ENCODE data around the gene RDH13.

Gene RDH13

DNA sequence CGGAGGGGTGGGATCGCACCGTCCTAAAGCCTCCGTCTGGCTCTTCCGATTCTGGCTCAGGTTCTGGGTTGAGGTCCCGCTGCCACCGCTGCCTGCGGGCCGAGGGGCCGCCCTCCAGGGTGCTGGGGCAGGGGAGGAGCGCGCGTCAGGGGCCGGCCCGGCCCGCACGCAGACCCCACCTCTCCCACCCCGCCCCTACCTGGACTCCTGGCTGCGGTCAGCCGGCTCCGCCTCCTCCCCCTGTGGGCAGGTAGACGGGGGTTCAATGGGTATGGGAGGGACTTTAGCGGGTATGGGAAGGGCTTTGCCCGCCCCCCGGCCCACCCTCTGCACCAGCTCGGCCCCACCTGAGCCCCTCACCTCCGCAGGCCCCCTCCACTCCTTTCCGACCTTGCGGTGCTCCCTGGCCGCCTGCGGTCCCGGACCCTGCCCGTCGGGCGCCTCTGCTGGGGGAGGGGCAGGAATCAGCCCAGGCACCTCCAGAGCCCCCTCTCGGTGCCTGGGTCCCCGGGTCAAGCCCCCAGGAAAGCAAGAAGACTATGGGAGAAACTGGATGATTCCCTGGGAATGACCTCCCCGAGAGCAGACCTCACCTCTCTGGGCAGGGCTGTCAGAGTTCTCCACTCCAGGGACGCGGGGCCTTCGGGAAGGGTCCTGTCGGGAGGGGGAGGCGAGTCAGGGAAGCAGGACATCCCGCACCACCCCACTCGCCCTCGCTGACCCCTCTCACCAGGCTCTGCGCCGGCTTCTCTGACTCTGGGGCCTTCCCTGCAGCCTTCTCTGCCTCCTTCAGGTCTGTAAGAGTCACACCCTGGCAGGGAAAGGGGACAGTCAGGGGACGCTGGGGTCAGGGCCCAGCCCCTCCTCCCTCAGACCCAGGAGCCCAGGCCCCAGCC, 29.7 kb upstream of the RDH13 start:
- DNase-seq (ENCODE audit: low read depth in 2 of 2, low spot score in 1 of 2) = no peak

- DNase-seq (ENCODE audit: low read depth in 2 of 2, low spot score in 1 of 2) = no peak
Observed at GRCh38 chr19:55091955-55092354, 29.0 kb upstream of the RDH13 start.

DNA sequence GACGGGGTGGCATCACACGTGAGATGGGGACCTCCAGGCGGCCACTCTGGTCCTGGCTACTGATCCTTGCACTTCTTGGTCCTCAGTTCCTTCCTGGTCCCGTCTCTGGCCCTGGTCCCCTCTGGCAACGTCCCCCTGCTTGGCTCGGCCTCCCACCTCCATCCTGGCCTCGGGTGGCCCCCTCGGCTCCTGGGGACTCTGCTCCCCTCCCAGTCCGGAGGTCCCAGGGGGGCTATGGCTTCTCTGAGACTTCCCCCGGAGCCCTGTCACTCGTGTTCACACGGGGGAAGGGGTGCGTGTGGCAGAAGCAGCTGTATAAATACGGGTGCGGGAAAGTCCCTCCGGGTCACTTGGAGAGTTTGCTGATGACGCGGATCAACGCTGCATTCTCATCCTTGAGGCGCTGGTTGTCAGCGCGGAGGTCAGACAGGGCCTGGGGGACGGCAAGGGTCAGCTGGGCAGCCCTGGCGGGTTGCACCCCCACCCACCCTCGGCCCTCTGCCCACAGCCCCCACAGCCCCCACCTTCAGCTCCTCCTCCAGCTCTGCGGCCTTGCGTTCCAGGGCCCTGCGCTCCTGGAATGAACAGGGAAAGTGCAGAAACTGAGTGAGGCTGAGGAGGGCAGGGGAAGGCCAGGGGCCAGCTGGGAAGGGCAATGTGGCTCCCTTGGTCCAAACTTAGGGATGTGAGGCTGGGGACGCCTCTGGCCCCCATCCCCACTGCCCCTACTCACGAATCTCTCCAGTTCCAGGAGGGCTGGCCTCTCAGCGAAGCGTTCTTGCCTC, 28.4 kb upstream of the RDH13 start:
- DNase-seq (ENCODE audit: low read depth in 2 of 2, low spot score in 1 of 2) = no peak

DNA sequence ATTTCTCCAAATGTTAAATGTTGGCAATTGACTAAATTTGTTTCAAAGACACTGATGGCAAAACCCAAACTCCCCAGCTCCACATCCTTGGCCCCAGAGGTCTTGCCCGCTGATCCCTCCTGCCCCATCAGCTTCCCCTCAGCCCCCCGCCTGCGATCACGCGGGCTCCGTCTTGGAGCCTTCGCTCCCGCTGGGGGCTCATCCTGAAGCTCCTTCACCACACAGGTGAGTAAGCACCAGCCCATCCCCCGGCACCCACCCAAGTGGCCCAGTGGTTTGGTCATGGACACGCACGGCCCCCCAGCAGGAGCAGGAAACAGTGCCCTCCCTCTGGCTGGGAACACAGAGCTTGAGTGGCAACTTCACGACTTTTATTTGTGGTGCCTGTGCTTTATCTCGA, 27.6 kb upstream of the RDH13 start:
- DNase-seq (ENCODE audit: low read depth in 2 of 2, low spot score in 1 of 2) = no peak

DNA sequence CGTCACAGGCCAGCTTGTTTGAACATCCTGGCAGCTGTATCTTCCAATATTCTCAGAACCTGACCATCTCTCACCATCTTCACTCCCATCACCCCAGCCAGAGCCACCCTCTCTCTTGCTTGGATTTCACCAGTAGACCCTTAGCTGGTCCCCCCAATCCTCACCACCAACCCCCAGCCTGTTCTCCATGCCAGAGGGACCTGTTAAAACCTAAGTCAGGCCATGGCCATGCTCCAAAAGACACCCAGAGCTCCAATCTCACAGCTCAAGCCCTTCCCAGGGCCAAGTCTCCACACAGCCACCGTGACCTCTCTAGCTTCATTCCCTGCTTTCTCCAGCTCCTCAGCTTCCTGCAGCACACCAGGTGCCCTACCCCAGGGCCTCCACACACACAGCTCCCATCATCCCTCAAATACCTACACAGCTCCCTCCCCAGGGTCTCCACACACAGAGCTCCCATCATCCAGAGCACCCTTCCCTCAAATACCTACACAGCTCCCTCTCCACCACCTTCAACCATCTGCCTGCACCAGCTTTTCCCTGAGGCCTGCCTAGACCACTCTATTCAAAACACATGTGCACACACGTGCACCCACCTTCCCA, 26.5 kb upstream of the RDH13 start:
- no peak for DNase-seq (ENCODE audit: low read depth in 2 of 2, low spot score in 1 of 2)

- DNase-seq (ENCODE audit: low read depth in 2 of 2, low spot score in 1 of 2) = peak; percentile 52 to 59
Observed at GRCh38 chr19:55088543-55089341, 25.8 kb upstream of the RDH13 start.

- no peak for DNase-seq (ENCODE audit: low read depth in 2 of 2, low spot score in 1 of 2)
Observed at GRCh38 chr19:55088021-55088451, 25.1 kb upstream of the RDH13 start.

GRCh38 chr19:55087542-55087901, 24.6 kb upstream of the RDH13 start:
- DNase-seq (ENCODE audit: low read depth in 2 of 2, low spot score in 1 of 2) = no peak

DNA sequence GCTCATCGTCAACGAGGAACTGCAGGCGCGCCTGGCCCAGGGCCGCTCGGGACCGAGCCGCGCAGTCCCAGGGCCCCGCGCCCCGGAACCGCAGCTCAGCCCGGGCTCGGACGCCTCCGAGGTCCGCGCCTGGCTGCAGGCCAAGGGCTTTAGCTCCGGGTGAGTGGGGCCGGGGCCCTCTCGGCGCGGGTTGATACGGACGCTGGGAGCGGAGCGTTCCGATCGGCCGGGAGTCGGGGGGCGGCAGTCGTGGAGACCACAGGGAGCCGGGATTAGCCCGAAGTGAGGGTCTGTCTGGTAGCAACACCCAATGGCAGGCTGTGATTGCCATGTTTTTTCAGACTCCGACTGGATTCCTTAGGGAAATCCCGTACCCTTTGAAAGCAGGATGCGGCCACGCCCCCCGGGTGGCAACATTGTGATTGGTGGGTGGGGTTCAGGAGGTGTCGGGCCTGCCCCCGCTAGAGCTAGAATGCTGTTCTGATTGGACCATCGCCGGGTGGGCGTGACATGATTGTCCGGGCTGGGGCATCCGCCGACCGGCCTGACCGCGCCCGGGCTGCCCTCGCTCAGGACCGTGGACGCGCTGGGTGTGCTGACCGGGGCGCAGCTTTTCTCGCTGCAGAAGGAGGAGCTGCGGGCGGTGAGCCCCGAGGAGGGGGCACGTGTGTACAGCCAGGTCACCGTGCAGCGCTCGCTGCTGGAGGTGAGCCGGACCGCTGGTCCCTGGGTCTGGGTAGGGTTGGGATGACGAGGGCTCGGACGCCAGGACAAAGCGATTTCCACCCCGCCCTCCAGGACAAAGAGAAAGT, 24.0 kb upstream of the RDH13 start:
- peak in 1 of 2 donors; percentile 19 for DNase-seq (ENCODE audit: low read depth in 2 of 2, low spot score in 1 of 2)

DNA sequence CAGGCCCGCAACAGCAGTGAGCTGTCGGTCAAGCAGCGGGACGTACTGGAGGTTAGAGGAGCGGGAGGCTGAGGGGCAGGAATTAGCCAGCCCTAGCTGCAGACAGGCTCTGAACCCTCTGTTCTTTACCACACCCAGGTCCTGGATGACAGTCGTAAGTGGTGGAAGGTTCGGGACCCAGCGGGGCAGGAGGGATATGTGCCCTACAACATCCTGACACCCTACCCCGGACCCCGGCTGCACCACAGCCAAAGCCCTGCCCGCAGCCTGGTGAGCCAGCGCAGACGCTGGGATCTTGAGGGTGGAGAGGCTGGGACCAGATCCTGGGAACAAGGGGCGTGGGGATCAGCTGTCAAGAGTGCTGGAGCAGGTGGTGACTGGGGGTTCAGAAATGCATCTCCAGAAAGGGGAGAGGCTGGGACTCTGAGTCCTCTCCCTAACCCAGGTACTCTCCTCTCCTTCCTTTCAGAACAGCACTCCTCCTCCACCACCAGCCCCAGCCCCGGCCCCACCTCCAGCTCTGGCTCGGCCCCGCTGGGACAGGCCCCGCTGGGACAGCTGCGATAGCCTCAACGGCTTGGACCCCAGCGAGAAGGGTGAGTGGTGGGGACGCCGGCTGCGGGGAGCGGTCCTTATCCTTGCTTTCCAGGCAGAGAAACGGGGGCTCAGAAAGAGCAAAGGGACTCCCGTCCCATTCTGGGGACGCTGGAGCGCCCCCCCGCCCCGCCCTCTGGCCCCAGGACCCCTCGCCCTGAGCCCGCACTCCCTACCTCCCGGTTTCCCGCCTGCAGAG, 23.2 kb upstream of the RDH13 start:
- DNase-seq (ENCODE audit: low read depth in 2 of 2, low spot score in 1 of 2) = no peak

DNA sequence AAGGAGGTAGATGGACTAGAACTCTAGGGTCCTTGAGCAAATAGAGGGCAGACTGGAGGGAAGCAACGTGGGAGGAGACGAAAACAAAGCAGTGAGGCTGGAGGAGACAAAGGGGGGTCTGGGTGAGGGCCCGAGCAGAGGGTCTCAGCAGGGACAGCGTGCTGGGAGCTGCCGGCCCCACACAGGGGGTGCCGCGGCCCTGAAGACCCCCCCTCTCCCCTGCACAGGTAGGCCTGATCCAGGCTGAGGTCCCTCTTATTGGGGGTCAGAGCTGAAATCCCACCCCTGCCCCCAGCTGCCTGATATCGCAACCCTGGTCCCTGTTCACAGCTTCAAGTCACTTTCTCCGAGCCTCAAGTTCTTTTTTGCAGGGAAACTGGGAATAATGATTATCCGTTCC, 21.5 kb upstream of the RDH13 start:
- no peak for DNase-seq (ENCODE audit: low read depth in 2 of 2, low spot score in 1 of 2)

- DNase-seq (ENCODE audit: low read depth in 2 of 2, low spot score in 1 of 2) = no peak
Observed at GRCh38 chr19:55083004-55083850, 20.3 kb upstream of the RDH13 start.

DNA sequence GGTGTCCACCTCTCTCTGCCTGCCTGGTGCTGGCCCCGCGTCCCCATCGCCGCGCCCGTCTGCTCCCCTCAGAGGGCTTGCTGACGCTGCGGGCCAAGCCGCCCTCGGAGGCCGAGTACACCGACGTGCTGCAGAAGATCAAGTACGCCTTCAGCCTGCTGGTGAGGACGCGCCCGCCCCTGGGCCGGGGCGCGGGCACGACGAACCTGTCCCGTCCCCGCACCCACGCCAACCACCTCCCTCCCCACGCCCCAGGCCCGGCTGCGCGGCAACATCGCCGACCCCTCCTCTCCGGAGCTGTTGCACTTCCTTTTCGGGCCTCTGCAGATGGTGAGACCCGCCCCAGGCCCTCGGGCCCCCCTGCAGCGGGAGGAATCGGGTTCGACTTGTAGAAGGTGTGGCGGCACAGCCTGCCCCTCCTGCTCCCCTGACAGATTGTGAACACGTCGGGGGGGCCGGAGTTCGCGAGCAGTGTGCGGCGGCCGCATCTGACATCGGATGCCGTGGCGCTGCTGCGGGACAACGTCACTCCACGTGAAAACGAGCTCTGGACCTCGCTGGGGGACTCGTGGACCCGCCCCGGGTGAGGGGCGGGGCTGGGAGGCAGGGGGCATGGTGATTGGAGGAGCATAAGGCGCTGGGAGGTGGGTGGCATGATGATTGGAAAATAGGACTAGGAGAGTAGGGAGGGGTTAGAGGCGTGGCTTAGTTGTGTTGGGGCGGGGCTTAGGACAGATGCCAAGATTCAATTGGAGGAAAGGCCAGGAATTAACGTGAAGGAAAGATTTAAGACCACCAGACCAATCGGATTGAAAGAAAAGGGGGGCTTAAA, 19.3 kb upstream of the RDH13 start:
- peak in 1 of 2 donors; percentile 18 for DNase-seq (ENCODE audit: low read depth in 2 of 2, low spot score in 1 of 2)

DNA sequence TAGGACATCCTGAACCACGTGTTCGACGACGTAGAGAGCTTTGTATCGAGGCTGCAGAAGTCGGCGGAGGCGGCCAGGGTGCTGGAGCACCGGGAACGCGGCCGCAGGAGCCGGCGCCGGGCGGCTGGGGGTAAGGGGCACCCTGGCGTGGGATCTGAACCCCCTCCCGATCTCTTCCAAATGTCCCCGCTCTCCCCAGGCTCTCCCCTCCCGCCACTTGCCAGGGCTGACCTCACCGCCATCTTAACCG, 18.7 kb upstream of the RDH13 start:
- DNase-seq (ENCODE audit: low read depth in 2 of 2, low spot score in 1 of 2) = no peak

GRCh38 chr19:55080968-55081769, 18.2 kb upstream of the RDH13 start:
- peak; percentile 64 to 81 for DNase-seq (ENCODE audit: low read depth in 2 of 2, low spot score in 1 of 2)

DNA sequence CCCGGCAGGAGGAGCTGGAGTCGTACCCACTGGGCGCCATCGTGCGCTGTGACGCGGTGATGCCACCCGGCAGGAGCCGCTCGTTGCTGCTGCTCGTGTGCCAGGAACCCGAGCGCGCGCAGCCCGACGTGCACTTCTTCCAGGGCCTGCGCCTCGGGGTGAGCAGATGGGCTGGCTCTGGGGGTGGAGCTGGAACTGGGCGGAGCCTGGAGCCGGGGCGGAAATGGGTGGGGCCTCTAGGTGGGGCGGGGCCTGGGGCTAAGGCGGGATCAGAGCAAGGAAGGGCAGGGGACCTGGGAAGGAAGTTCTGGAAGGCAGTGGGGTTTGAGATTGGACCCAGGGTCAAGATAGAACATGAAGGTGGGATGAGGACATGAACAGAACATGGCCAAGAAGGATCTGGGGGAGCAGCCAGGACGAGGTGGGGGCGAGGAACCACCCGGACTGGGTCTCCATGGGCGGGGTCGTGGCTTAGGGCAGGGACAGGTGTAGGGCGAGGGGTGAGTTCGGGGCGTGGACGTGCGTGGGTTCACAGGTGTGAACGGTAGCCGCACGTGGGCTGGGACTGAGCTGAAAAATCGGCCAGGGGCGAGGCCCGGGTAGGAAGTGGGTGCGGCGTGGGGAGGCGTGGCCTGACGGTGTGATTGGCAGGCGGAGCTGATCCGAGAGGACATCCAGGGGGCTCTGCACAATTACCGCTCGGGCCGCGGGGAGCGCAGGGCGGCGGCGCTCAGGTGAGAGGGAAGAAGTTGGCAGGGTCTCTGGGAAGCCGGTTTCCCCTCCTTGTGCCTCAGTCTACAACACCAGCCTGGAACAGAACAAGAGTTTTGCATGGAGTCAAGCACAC, 17.4 kb upstream of the RDH13 start:
- no peak for DNase-seq (ENCODE audit: low read depth in 2 of 2, low spot score in 1 of 2)
